NCI-H345 treated with DMSO at 0.1 percent for 48 hours (cell line): ENCODE measurements around the gene CABP1.

Experiments
- DNase-seq: peaks from one replicate; lab custom pipeline; 2025; ENCODE audit not compliant: unreplicated experiment; lab: John Stamatoyannopoulos, UW

Gene CABP1

DNA sequence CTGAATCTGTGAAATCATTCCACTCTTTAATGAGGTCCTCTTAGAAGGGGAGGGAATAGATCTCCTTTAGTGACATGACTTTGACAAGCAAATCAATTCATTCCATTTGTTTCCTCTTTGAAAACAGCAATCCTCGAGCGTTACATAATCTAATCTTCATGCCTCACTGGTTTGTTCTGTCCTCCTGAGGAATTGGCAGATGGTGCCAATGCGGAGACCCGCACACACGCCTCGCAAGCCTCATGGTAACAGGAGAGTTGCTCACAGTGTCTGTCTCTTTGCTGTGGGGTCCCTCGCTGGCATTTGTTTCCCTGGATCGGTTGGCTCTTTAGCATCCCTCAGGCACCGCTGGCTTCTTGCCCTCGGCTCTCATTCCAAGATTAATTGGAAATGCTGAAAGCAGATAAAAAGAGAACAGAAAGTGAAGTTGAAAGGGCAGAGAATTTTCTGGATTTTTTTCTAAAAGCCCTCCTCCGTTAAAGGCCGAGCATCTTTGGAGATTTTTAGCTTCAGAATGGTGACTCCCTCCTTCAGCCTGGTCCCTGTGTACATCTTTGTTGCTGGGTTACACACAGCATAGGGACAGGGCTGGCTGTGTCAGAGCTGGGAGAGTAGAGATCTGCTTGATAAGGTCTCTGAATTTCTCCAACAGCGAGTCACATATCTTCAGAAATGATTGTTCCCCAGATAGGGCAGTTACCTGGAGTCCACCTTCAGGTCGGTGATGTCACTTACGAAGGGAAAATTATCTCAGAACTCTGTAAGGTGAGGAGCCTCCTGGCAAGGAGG, 10.1 kb upstream of the CABP1 start:
- DNase-seq: no peak

GRCh38 chr12:120631097-120631496, 9.3 kb upstream of the CABP1 start:
- no peak for DNase-seq

GRCh38 chr12:120640861-120641833, 721 bp downstream of the CABP1 start:
- DNase-seq: no peak

DNA sequence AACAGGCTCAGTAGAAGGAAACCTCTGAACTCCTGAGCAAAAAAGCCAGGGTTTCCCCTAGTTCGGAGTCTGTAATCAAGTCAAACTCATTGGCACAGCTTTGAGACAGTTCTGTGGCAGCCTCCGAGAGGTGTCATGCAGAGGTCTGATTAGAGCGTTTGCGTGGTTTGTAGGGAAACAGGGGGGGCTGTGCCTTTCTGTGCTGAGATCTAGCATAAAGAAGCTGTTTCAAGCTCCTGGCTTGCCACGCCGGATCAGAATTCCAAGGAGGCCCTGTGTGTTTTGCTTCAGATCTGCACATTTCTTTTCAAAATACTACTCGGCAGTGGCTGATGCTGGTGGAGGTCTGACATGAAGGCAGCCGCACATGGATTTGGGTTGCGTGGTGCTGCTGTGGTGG, 1.7 kb downstream of the CABP1 start:
- no peak for DNase-seq

GRCh38 chr12:120642826-120643225, 2.4 kb downstream of the CABP1 start:
- no peak for DNase-seq

DNA sequence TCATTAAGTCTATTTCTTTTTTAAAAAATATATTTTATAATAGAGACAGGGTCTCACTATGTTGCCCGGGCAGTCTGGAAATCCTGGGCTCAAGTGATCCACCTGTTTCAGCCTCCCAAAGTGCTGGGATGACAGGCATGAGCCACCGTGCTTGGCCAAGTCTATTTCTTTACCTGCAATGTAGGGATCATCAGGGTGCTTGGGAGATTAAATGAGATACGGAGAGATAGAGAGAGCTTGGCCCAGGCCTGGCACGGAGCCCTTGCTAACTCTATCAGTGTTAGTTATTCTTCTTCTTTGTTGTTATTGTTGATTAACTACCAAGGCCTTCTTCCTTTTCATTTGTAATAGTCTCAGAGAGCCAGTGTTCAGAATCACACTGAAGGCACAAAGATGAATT, 3.1 kb downstream of the CABP1 start:
- DNase-seq: no peak

DNA sequence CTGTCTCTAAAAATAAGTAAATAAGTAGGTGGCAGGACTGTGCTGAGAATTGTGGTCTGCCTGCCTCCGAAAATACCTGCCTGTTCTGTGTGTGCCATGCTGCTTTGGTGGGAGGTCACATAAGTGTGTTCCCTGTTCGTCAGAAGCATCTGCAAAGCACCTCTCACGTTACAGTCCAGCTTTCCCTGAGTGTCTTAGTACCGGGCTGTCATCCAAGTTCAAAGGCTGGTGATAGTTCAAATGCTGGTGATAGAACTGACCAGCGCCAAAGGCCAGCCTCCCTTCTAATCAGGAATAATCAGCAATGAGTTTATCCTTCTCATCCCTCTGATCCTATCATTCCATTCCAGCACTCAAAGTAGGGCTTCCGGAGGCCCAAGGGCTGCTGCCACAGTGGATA, 5.6 kb downstream of the CABP1 start:
- DNase-seq: no peak

DNA sequence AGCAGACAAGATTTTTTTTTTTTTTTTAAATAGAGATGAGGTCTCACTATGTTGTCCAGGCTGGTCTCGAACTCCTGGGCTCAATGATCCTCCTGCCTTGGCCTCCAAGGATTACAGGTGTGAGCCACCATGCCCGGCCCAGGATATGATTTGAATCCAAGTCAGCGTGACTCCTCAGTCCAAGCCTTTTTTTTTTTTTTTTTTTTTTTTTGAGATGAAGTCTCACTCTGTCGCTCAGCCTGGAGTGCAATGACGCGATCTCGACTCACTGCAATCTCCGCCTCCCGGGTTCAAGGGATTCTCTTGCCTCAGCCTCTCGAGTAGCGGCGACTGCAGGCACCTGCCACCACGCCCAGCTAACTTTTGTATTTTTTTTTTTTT, 6.9 kb downstream of the CABP1 start:
- no peak for DNase-seq

GRCh38 chr12:120649442-120650232, 9.2 kb downstream of the CABP1 start:
- DNase-seq: no peak

GRCh38 chr12:120650233-120650690, 9.8 kb downstream of the CABP1 start:
- DNase-seq: no peak

DNA sequence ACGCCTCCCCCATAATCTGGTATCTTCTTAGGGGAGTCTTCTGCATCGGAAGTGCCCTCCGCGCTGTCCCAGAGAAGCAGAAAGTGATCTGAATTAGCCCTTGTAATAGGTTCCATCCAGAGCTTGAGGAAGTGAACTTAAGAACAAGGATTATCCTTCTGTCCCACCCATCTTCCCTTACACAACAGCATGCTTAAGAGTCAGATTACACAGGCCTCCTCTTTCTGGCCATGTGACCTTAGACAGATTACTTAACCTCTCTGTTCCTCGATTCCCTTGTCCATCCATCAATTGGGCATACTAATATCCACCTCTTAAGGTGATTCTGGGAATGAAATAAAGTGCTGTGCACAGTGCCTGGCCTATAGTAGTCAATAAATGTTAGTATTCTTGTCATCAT, 11.4 kb downstream of the CABP1 start:
- no peak for DNase-seq

DNA sequence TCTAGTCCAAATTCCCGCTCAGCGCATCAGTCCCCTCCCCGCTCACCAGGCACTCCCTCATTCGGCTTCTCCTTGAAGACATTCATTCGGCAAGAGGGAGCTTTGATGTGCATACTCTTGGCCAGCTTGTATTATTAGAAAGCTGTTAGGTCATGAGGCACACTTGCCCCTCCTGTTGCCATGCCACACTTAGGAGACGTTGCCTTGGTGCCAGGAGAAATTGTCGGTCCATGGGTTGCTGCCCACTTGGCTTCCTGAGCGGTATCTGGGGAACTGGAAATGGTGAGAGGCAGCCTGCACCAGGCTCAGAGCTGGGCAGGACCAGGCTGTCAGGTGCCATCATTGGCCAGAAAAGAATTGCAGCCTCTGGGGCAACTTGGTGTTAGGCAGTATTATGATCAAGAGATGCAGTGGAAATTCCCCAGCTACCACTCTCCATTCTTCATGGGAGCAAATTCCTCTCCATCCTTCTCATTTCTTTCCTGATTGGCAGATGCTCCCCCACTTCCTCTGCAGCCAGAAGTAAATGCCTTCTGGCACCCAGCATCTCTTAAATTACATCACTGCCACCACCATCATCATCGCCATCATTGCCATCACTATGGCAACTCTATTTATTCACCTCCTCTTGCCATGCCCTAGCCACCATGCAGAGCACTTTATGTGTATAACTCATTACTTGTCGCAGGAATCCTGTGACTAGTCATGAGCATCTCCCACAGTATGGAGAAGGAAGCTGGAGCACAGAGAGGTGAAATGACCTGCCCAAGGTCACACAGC, 12.4 kb downstream of the CABP1 start:
- DNase-seq: no peak

- DNase-seq: no peak
Measured at GRCh38 chr12:120653611-120654010, 13.2 kb downstream of the CABP1 start.

- DNase-seq: no peak
Measured at GRCh38 chr12:120654656-120655055, 14.2 kb downstream of the CABP1 start.

DNA sequence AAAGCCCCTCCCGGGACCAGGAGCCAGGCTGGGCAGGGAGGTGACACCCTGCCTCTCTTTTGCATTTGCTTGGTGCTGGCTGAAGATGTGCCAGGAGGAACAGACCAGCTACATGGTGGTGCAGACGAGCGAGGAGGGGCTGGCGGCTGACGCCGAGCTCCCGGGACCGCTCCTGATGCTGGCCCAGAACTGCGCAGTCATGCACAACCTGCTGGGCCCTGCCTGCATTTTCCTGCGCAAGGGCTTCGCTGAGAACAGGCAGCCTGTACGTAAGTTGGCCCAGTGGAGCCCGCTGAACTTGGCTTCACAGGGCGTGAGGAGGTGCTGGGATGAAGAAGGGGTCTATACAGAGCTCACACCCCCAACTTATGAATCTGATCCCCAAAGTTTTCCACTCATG, 15.6 kb downstream of the CABP1 start:
- no peak for DNase-seq

DNA sequence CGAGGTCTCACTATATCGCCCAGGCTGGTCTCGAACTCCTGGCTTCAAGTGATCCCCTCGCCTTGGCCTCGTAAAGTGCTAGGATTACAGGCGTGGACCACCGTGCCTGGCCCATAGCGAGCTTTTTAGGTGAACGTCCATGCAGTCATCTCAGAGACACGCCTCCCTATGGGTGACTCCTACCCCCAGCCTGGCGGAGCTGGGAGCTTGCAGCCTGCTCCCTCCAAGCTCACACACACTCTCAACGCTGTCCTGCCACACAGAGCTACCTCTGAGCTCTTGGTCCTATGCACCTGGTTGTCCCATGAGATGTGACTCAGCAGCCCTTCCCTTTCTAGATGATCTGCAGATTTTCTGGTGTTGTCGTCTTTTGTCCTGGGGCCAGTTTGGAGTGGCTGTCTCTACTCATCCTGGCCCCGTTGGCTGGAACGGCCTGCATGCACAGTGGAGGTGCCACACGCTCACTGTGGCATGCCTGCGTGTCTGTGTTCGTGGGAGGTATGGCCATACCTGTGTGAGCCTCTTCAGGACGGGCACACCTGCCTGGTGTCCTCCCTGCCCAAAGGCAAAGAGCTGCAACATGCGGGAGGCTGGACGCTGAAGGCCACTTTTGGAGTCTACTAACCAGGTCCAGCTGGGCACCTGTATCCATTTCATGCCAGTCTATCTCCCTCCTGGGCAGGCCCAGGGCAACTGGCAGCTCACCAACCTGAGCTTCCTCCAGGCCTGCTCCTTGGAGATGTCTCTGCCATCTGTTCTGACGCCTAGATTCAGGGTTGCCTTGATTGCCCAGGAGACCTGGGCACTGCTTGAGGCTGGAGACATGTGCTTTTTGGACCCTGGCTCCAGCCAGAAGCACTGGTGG, 18.1 kb downstream of the CABP1 start:
- DNase-seq: no peak

GRCh38 chr12:120659151-120659525, 18.7 kb downstream of the CABP1 start:
- no peak for DNase-seq

- no peak for DNase-seq
Measured at GRCh38 chr12:120661432-120661831, 21.0 kb downstream of the CABP1 start.

- DNase-seq: no peak
Measured at GRCh38 chr12:120662879-120663278, 22.5 kb downstream of the CABP1 start.

GRCh38 chr12:120663741-120664140, 23.3 kb downstream of the CABP1 start:
- no peak for DNase-seq
